ENCODE measurements around the gene PNPO. TPM values are rescaled to one million over a fixed set of nuclear protein-coding genes. Genes with fewer than 3 reads are reported as not detected.
"Not testable (repeated sequence)": the region's sequence is repeated elsewhere in the genome, so short reads cannot be mapped to it uniquely, and the experiment has no call there.

PNPO gene
- total RNA-seq, 3 donors from 2014 or later = 82.8 to 83.5 (median 83.2) TPM

DNA sequence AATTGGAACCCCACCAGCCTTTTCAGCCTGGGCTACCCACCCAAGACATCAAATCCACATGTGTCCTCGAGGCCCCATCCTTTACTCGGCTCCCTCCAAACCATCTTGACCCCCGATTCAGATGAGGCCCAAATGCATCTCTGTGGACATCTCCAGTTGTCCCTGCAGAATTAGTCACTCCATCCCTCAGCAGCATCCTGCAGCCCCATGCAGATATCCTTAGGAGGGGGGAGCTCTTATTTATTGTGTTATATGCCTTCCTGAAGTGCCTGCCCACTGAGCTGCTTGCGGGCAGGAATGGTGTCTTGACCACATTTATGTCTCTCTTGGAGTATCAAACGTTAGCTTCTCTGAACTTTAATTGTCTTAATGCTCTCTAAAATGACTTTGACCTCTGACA, 45.1 kb downstream of the PNPO start:
- DNase-seq = no peak
- no peaks in the 10 kb centered on the region for H3K9me3 Mint-ChIP-seq
- peaks cover 4% of the 10 kb centered on the region for H3K4me1 Mint-ChIP-seq (ENCODE audit: low read depth)
- no peaks in the 10 kb centered on the region for H3K27me3 Mint-ChIP-seq (ENCODE audit: low read depth)
- peaks cover 8% of the 10 kb centered on the region for H3K36me3 Mint-ChIP-seq (ENCODE audit: insufficient read depth)
- ATAC-seq = no peak
- no peak overlapping the region for H3K4me3 Mint-ChIP-seq

- ATAC-seq (no peak), DNase-seq (no peak)
- H3K4me3 Mint-ChIP-seq = no peak overlapping the region
- peaks cover 8% of the 10 kb centered on the region for H3K36me3 Mint-ChIP-seq (ENCODE audit: insufficient read depth)
- H3K4me1 Mint-ChIP-seq (ENCODE audit: low read depth) = peaks cover under 1% of the 10 kb centered on the region
- no peaks in the 10 kb centered on the region for H3K9me3 Mint-ChIP-seq
- H3K27me3 Mint-ChIP-seq (ENCODE audit: low read depth) = no peaks in the 10 kb centered on the region
Measured at GRCh38 chr17:47987240-47987835, 46.0 kb downstream of the PNPO start.

DNA sequence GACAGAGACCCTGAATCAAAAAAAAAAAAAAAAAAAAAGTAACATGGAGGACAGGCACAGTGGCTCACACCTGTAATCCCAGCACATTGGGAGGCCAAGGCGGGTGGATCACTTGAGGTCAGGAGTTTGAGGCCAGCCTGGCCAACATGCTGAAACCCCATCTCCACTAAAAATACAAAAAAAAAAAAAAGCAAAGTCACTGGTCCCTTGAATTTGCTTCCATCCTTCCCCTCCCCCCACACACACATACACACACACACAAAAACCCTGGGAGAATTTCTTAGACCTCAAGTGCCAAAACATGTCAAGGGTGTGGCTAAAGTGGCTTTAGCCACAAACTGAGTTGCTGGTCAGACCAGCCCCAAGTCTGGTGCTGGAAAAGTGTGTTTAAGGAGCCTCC, 47.1 kb downstream of the PNPO start:
- not testable (repeated sequence) for ATAC-seq; H3K36me3 Mint-ChIP-seq (ENCODE audit: insufficient read depth); H3K4me3 Mint-ChIP-seq; H3K4me1 Mint-ChIP-seq (ENCODE audit: low read depth); H3K27me3 Mint-ChIP-seq (ENCODE audit: low read depth); DNase-seq; H3K9me3 Mint-ChIP-seq

DNA sequence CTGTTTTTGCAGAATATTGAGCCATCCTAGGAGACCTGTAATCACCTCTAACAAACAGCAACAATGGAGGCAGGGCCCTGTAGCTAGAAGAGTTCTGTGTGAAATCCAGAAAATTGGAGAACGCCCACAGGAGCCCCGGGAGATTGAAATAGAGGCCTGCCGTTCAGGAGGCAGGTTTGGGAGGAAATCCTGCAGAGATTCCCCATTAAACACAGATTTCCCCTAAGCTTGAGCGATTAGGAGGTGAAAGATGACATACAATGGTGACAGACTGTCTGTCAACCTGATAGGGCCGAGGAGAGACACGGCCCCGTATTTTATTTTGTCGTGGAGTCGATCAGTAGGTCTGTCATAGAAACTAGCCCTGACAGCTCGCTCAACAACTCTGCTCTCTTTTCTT, 47.8 kb downstream of the PNPO start:
- Mint-ChIP-seq H3K4me1 (ENCODE audit: low read depth) (no peaks in the 10 kb centered on the region), H3K9me3 (no peaks in the 10 kb centered on the region), H3K36me3 (ENCODE audit: insufficient read depth) (peaks cover 4% of the 10 kb centered on the region), H3K4me3 (no peak overlapping the region), H3K27me3 (ENCODE audit: low read depth) (peaks cover 4% of the 10 kb centered on the region)
- ATAC-seq (no peak), DNase-seq (no peak)

DNA sequence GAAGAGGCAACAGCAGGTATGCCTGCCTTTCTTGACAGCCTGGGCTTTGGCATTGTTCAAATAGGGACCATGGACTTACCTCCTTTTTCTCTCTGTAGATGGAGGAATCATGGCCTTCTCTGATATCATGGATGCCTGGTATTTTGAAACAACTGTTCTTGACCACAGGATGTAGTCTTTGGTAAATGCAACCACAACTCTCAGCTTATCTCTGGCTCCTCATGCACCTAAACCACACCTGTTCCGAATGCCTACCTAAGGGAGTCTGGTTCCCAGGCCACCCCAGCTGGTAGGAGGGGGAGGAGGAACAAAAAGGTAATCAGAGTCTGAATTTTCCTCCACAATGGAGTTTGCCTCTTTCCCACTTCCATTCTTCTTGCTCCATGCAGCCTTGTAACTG, 48.3 kb downstream of the PNPO start:
- no peaks in the 10 kb centered on the region for H3K9me3 Mint-ChIP-seq
- no peaks in the 10 kb centered on the region for H3K4me1 Mint-ChIP-seq (ENCODE audit: low read depth)
- DNase-seq (no peak), ATAC-seq (no peak)
- peaks cover 6% of the 10 kb centered on the region for H3K27me3 Mint-ChIP-seq (ENCODE audit: low read depth)
- no peak overlapping the region for H3K4me3 Mint-ChIP-seq
- H3K36me3 Mint-ChIP-seq (ENCODE audit: insufficient read depth) = peaks cover 4% of the 10 kb centered on the region

DNA sequence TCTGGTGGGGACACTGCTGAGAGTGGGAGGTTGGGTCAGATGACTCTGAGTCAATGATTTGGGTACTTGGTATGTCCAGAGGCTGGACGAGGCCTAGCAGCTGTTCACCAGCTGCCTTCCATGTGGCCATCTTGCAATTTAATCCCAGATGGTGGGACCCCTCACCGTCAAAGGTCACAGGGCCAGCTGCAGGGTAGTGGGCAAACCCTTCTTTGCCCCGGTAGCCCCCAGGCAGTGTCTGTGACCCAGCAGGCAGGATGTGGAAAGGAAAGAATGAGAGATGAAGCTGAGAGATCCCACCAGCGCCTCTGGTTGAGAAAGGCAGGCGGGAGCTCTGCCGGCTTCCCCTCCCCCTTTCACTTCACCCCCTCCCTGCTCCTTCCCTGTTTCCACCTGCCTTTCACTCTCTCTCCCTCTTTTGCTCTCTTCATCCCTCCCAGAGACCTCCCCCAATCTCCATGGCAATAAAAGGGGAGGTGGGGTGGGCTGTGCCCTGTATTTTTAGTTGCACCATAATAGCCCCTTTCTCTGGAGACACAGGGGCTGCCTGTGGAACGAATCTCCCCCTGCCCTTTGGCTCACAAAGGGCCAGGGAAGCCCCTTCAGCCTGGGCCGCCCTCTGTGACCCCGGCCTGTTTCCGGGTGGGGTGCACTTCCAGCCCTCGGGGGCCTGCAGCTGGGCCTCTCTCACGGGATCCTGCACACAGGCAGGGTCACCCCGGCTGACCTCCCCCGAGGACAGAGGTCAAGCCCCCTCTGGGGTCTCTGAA, 49.8 kb downstream of the PNPO start:
- H3K9me3 Mint-ChIP-seq = no peaks in the 10 kb centered on the region
- H3K4me1 Mint-ChIP-seq (ENCODE audit: low read depth) = no peaks in the 10 kb centered on the region
- no peaks in the 10 kb centered on the region for H3K36me3 Mint-ChIP-seq (ENCODE audit: insufficient read depth)
- H3K4me3 Mint-ChIP-seq = no peak overlapping the region
- DNase-seq (no peak), ATAC-seq (no peak)
- peaks cover 8% of the 10 kb centered on the region for H3K27me3 Mint-ChIP-seq (ENCODE audit: low read depth)

- no peak overlapping the region for H3K4me3 Mint-ChIP-seq
- no peaks in the 10 kb centered on the region for H3K36me3 Mint-ChIP-seq (ENCODE audit: insufficient read depth)
- DNase-seq (no peak), ATAC-seq (no peak)
- H3K4me1 Mint-ChIP-seq (ENCODE audit: low read depth) = no peaks in the 10 kb centered on the region
- no peaks in the 10 kb centered on the region for H3K9me3 Mint-ChIP-seq
- H3K27me3 Mint-ChIP-seq (ENCODE audit: low read depth) = peaks cover 12% of the 10 kb centered on the region
Measured at GRCh38 chr17:47992216-47992615, 50.8 kb downstream of the PNPO start.

- Mint-ChIP-seq H3K36me3 (ENCODE audit: insufficient read depth) (no peaks in the 10 kb centered on the region), H3K27me3 (ENCODE audit: low read depth) (peaks cover 15% of the 10 kb centered on the region), H3K4me1 (ENCODE audit: low read depth) (no peaks in the 10 kb centered on the region), H3K4me3 (no peak overlapping the region), H3K9me3 (no peaks in the 10 kb centered on the region)
- no peak for DNase-seq
- no peak for ATAC-seq
Measured at GRCh38 chr17:47993031-47993564, 51.7 kb downstream of the PNPO start.

DNA sequence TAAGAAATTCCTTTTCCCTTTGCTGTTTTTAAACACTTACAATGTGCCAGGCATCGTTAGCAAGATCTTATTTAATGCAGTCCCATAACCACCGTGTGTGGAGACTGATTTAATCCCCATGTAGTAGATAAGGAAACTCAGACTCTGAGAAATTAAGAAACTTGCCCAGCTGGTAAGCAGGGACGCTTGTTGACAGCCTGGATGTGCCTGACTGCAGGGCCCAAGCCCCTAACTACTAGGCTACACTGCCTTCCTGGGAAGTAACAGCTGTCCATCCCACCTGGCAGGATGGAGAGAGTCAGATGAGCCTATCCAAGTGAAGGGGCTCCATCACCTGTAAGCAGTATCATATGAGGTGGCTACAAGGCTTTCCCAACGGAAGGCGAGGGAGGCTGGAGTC, 52.6 kb downstream of the PNPO start:
- H3K4me3 Mint-ChIP-seq = no peak overlapping the region
- H3K36me3 Mint-ChIP-seq (ENCODE audit: insufficient read depth) = no peaks in the 10 kb centered on the region
- H3K4me1 Mint-ChIP-seq (ENCODE audit: low read depth) = no peaks in the 10 kb centered on the region
- ATAC-seq = no peak
- H3K27me3 Mint-ChIP-seq (ENCODE audit: low read depth) = peaks cover 15% of the 10 kb centered on the region
- no peak for DNase-seq
- H3K9me3 Mint-ChIP-seq = no peaks in the 10 kb centered on the region

- H3K4me3 Mint-ChIP-seq = no peak overlapping the region
- DNase-seq (no peak), ATAC-seq (no peak)
- no peaks in the 10 kb centered on the region for H3K9me3 Mint-ChIP-seq
- H3K36me3 Mint-ChIP-seq (ENCODE audit: insufficient read depth) = no peaks in the 10 kb centered on the region
- H3K4me1 Mint-ChIP-seq (ENCODE audit: low read depth) = no peaks in the 10 kb centered on the region
- peaks cover 15% of the 10 kb centered on the region for H3K27me3 Mint-ChIP-seq (ENCODE audit: low read depth)
Measured at GRCh38 chr17:47994724-47995123, 53.4 kb downstream of the PNPO start.

DNA sequence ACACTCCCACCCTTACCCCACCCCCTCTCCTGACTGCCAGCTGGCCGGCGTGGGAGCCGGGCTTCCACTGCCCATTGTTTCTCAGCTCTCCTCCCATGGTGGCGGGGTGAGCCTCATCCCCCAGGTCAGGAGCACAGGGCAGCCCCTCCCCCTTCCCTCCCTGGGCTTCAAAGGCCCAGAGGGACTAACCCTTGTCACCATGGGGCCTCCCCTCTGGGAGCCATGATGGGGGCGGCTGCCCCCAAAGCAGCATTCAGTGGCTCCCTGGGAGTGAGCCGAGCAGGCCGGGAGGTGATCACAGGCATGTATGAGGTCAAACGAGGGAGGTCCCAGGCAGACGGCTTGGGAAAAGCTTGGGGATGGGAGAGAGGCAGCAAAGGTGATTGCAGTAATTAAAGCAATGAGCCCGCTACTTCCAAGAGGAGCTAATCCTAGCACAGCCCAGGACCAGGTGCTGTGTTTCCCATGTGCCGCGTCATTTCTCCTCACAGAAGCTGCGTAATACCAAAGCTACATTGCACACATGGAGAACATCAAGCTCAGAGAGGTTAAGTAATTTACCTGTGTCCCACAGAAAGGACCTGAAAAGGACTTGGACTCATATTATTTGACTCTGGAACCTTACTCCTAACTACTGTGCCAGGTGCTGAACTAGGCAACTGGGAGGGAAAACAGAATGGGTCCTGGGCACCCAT, 54.0 kb downstream of the PNPO start:
- no peaks in the 10 kb centered on the region for H3K4me1 Mint-ChIP-seq (ENCODE audit: low read depth)
- no peaks in the 10 kb centered on the region for H3K36me3 Mint-ChIP-seq (ENCODE audit: insufficient read depth)
- H3K27me3 Mint-ChIP-seq (ENCODE audit: low read depth) = peaks cover 15% of the 10 kb centered on the region
- no peak for DNase-seq
- no peak for ATAC-seq
- no peak overlapping the region for H3K4me3 Mint-ChIP-seq
- no peaks in the 10 kb centered on the region for H3K9me3 Mint-ChIP-seq

GRCh38 chr17:47996201-47996600, 54.8 kb downstream of the PNPO start:
- Mint-ChIP-seq H3K9me3 (no peaks in the 10 kb centered on the region), H3K27me3 (ENCODE audit: low read depth) (peaks cover 15% of the 10 kb centered on the region), H3K36me3 (ENCODE audit: insufficient read depth) (no peaks in the 10 kb centered on the region), H3K4me3 (no peak overlapping the region), H3K4me1 (ENCODE audit: low read depth) (no peaks in the 10 kb centered on the region)
- ATAC-seq (no peak), DNase-seq (no peak)

DNA sequence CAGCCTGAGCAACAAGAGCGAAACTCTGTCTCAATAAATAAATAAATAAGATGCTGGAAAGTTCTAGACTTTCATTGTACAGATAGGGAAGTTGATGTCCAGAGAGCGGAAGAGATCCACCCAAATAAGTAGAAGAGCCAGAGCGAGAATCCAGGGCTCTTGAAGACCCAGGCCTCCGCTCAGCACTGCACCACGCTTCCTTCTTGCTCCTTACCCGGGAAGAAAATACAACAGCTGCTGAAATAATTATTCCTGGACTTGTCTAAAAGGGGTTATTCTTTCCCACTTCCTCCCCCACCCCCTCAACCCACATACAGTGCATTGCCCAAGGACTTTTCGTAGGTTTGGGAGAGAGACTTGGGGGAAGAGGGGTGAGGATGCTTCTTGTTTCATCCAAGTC, 56.2 kb downstream of the PNPO start:
- Mint-ChIP-seq H3K36me3 (ENCODE audit: insufficient read depth) (no peaks in the 10 kb centered on the region), H3K4me3 (no peak overlapping the region), H3K4me1 (ENCODE audit: low read depth) (no peaks in the 10 kb centered on the region), H3K27me3 (ENCODE audit: low read depth) (peaks cover 15% of the 10 kb centered on the region), H3K9me3 (no peaks in the 10 kb centered on the region)
- no peak for DNase-seq
- no peak for ATAC-seq

DNA sequence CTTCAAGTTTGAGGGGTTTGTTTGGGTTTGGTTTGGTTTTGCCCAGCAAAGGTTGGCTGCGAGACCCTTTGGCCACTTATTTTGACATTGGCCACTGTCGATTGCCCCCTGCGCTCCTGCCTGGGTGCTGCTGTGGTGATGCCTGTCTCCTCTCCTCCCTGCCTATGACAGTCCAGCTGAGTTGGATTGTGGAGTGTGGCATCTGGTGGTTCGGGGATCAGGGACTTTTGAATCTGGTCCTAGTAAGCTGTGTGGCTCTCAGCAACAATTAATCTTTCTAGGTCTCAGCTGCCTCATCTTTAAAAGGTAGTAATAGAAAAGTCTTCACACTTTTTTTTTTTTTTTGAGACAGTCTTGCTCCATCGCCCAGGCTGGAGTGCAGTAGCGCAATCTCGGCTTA, 56.7 kb downstream of the PNPO start:
- ATAC-seq (no peak), DNase-seq (no peak)
- Mint-ChIP-seq H3K36me3 (ENCODE audit: insufficient read depth) (no peaks in the 10 kb centered on the region), H3K4me1 (ENCODE audit: low read depth) (no peaks in the 10 kb centered on the region), H3K4me3 (no peak overlapping the region), H3K9me3 (no peaks in the 10 kb centered on the region), H3K27me3 (ENCODE audit: low read depth) (peaks cover 13% of the 10 kb centered on the region)
